ENCODE results near the gene DNASE1L1.

Gene DNASE1L1

DNA sequence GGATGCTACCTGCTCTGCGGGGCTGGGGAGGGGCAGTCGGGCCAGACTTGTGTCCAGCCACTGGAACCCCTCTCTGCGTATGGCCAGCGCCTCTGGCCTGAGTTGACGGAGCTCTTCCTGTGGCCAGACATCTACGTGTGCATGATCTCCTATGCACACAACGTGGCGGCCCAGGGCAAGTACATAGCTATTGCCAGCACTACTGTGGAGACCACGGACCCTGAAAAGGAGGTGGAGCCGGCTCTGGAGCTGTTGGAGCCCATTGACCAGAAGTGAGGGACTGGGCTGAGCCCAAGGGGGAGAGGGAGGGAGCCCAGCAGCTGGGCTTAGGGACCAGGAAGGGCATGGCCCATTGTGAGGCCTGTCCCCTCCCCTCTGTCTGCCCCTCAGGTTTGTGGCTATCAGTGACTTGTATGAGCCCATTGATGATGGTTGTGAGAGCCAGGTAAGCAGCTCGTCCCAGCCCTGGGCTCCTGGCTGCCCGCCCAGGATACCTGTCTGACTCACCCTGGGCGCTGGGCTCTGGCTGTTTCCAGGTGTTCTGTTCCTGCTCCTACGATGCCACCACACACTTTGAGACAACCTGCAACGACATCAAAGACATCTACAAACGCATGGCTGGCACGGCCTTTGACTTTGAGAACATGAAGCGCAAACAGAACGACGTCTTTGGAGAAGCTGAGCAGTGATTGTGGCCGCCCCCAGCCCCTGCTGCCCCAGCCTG, 33.1 kb upstream of the DNASE1L1 start:
- TF ChIP-seq, protein P1, sequence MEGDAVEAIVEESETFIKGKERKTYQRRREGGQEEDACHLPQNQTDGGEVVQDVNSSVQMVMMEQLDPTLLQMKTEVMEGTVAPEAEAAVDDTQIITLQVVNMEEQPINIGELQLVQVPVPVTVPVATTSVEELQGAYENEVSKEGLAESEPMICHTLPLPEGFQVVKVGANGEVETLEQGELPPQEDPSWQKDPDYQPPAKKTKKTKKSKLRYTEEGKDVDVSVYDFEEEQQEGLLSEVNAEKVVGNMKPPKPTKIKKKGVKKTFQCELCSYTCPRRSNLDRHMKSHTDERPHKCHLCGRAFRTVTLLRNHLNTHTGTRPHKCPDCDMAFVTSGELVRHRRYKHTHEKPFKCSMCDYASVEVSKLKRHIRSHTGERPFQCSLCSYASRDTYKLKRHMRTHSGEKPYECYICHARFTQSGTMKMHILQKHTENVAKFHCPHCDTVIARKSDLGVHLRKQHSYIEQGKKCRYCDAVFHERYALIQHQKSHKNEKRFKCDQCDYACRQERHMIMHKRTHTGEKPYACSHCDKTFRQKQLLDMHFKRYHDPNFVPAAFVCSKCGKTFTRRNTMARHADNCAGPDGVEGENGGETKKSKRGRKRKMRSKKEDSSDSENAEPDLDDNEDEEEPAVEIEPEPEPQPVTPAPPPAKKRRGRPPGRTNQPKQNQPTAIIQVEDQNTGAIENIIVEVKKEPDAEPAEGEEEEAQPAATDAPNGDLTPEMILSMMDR (IDR thresholded peaks at IDR 0.05; ENCODE audit: low read length) = no peak
- TF ChIP-seq EZH2phosphoT487 (IDR thresholded peaks at IDR 0.05; ENCODE audit: low read length) = no peak
- no peak for TF ChIP-seq EZH2 (optimal IDR thresholded peaks at IDR 0.05; ENCODE audit: low read depth, low read length)
- H3K4me3 ChIP-seq (ENCODE audit: low read length) = no peak overlapping the region
- no peaks in the 10 kb centered on the region for H3K27me3 ChIP-seq (replicated peaks; ENCODE audit: insufficient read depth, low read length)
- DNase-seq = no peak
- H3K9me3 ChIP-seq (replicated peaks; ENCODE audit: insufficient read depth, low read length) = no peaks in the 10 kb centered on the region
- H3K36me3 ChIP-seq (replicated peaks; ENCODE audit: insufficient read depth, low read length) = no peaks in the 10 kb centered on the region
- H3F3A ChIP-seq (ENCODE audit: insufficient read depth, low read length) = peaks cover 8% of the 10 kb centered on the region
- 0 out of 2 replicates have a peak, but pooled peaks cover 7% of the 10 kb centered on the region for H3K4me1 ChIP-seq (ENCODE audit: low read length)
- peaks cover 51% of the 10 kb centered on the region for H3K79me2 ChIP-seq (ENCODE audit: low read length)
- no peaks in the 10 kb centered on the region for H3K9me2 ChIP-seq (replicated peaks; ENCODE audit: insufficient read depth, low read length)
- H3K9ac ChIP-seq (ENCODE audit: low read length) = no peak overlapping the region
- no peak overlapping the region for H3K27ac ChIP-seq (ENCODE audit: low read length)
- no peaks in the 10 kb centered on the region for H4K20me1 ChIP-seq (ENCODE audit: insufficient read depth, low read length)
- no peak overlapping the region for H3K4me2 ChIP-seq (ENCODE audit: low read depth, low read length)
- no peak overlapping the region for H2AFZ ChIP-seq (ENCODE audit: low read length)

DNA sequence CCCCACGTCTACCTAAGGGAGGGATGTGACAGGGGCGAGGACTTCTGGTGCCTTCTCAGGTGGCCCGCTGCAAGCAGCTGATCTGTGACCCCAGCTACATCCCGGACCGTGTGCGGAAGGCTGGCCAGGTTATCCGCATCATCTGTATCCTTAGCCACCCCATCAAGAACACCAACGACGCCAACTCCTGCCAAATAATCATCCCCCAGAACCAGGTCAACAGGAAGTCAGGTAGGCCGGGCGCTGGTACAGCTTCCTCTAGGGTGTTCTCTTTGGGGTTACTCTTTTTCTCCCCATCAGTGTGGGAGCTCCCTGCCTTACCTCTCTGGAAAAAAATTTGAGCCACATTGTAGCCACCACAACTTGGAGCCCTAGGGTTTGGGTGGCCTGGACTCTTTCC, 32.5 kb upstream of the DNASE1L1 start:
- Histone ChIP-seq H3K4me3 (ENCODE audit: low read length) (no peak overlapping the region), H3K27me3 (replicated peaks; ENCODE audit: insufficient read depth, low read length) (no peaks in the 10 kb centered on the region), H3K9me2 (replicated peaks; ENCODE audit: insufficient read depth, low read length) (no peaks in the 10 kb centered on the region), H3K9me3 (replicated peaks; ENCODE audit: insufficient read depth, low read length) (no peaks in the 10 kb centered on the region), H4K20me1 (ENCODE audit: insufficient read depth, low read length) (no peaks in the 10 kb centered on the region), H3K79me2 (ENCODE audit: low read length) (peaks cover 53% of the 10 kb centered on the region), H2AFZ (ENCODE audit: low read length) (no peak overlapping the region), H3K4me1 (ENCODE audit: low read length) (0 out of 2 replicates have a peak, but pooled peaks cover 7% of the 10 kb centered on the region), H3K27ac (ENCODE audit: low read length) (no peak overlapping the region), H3F3A (ENCODE audit: insufficient read depth, low read length) (peaks cover 8% of the 10 kb centered on the region), H3K36me3 (replicated peaks; ENCODE audit: insufficient read depth, low read length) (no peaks in the 10 kb centered on the region), H3K9ac (ENCODE audit: low read length) (no peak overlapping the region), H3K4me2 (ENCODE audit: low read depth, low read length) (no peak overlapping the region)
- DNase-seq = no peak
- TF ChIP-seq EZH2 (optimal IDR thresholded peaks at IDR 0.05; ENCODE audit: low read depth, low read length) (no peak), EZH2phosphoT487 (IDR thresholded peaks at IDR 0.05; ENCODE audit: low read length) (no peak)
- TF ChIP-seq, protein P1 (IDR thresholded peaks at IDR 0.05; ENCODE audit: low read length) = no peak

DNA sequence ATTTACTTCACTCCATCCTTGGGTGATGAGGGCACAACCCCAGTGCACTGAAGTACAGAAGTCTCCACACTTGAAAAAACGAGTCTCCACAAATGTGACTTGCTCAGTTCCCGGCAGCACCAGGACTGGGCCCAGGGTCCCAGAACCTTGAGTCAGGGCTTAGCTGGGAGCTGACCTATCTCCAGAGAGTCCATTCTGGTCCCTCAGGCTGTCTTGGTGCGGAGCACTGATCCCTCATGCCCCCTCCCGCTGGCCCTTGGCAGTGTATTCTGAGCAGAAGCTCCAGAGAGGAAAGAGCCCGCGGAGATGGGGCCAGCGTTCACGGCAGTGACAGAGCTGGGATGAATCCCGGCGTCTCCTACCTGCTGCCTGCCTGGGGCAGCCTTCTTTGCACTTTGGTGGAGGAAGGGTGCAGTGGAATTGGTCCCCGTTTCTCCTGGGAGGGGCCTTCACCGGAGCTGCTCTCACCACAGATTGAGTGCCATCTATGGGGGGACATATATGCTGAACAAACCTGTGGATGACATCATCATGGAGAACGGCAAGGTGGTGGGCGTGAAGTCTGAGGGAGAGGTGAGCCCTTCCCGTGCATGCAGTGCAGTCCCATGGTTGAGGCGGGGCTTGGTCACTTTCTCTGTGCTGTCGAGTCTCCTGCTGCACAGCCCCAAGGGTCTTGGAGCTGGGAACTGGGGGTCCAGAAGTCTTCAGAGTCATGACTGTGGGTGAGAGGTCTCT, 31.7 kb upstream of the DNASE1L1 start:
- Histone ChIP-seq H3K27me3 (replicated peaks; ENCODE audit: insufficient read depth, low read length) (no peaks in the 10 kb centered on the region), H3K9ac (ENCODE audit: low read length) (no peak overlapping the region), H3K79me2 (ENCODE audit: low read length) (peaks cover 47% of the 10 kb centered on the region), H3K4me1 (ENCODE audit: low read length) (0 out of 2 replicates have a peak, but pooled peaks cover 7% of the 10 kb centered on the region), H3K9me2 (replicated peaks; ENCODE audit: insufficient read depth, low read length) (no peaks in the 10 kb centered on the region), H2AFZ (ENCODE audit: low read length) (no peak overlapping the region), H3K4me3 (ENCODE audit: low read length) (no peak overlapping the region), H3K36me3 (replicated peaks; ENCODE audit: insufficient read depth, low read length) (no peaks in the 10 kb centered on the region), H3K4me2 (ENCODE audit: low read depth, low read length) (no peak overlapping the region), H4K20me1 (ENCODE audit: insufficient read depth, low read length) (no peaks in the 10 kb centered on the region), H3K27ac (ENCODE audit: low read length) (no peak overlapping the region), H3F3A (ENCODE audit: insufficient read depth, low read length) (peaks cover 8% of the 10 kb centered on the region), H3K9me3 (replicated peaks; ENCODE audit: insufficient read depth, low read length) (no peaks in the 10 kb centered on the region)
- no peak for DNase-seq
- no peak for TF ChIP-seq EZH2phosphoT487 (IDR thresholded peaks at IDR 0.05; ENCODE audit: low read length)
- TF ChIP-seq EZH2 (optimal IDR thresholded peaks at IDR 0.05; ENCODE audit: low read depth, low read length) = no peak
- TF ChIP-seq, protein P1 (IDR thresholded peaks at IDR 0.05; ENCODE audit: low read length) = no peak

All from MM.1S (cell line).